T47D (cell line): ENCODE results near the gene OR2C1.

Experiments
- DNase-seq, 2 experiments: peaks; one replicate each; pipeline versions ENCODE4 v3.0.0 to v3.0.0-alpha.2; 2011 to 2012; ENCODE audit warnings: low read depth in 1 of 2, low spot score in 1 of 2
- JUND ChIP-seq: IDR thresholded peaks from 2 replicates; pipeline ENCODE4 v1.6.1; 2012; ENCODE audit warnings: low read depth
- in situ Hi-C: cut with HindIII; loops from 2 replicates; pipeline ENCODE4 v1.10.0; 2016; ENCODE audit warnings: low sequenced_read_pairs, low pct_unique_long_range_greater_than_20kb

OR2C1 gene

DNA sequence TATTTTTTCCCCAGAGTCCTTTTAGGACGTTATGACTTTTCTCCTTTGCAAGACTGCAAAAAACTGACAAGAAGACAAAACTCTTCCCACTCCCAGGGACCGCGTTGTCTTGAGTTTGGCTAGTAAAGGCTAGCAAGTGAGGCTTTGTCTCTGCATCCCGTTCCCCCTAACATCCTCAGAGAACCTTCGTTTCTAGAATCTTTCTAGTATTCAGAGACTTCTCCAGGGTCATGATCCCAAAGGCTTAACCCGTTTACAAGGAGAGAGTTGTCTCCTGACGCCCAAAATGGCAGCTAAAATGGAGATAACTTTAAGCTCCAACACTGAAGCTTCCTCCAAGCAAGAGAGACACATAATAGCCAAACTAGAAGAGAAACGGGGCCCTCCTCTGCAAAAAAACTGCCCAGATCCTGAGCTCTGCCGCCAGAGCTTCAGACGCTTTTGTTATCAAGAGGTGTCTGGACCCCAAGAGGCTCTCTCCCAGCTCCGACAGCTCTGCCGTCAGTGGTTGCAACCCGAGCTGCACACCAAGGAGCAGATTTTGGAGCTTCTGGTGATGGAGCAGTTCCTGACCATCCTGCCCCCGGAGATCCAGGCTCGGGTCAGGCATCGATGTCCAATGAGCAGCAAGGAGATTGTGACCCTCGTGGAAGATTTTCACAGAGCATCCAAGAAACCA, 46.2 kb downstream of the OR2C1 start:
- in situ Hi-C loops, result no loop called here
- TF ChIP-seq JUND, result no peak
- peak in 1 of 2 experiments; percentile 11 for DNase-seq
